Heart left ventricle (tissue), 13 donors: ENCODE data around the gene FNDC5.

Source experiments
- POLR2A ChIP-seq, 2 donors: fragments of 450-650 bp; IDR thresholded peaks; one replicate each; pipeline ENCODE4 v1.6.1; 2017; ENCODE audit warnings: antibody characterized with exemption in 2 of 2, mild to moderate bottlenecking in 2 of 2, moderate library complexity in 2 of 2
- TF ChIP-seq, protein P1 (sequence below), 12 donors: fragments of 200-600 bp; sonication (generic) in 4 of 12; IDR thresholded peaks; one replicate each; pipeline versions ENCODE4 v1.5.0 to v1.8.0; 2018 to 2022; ENCODE audit warnings: antibody characterized with exemption in 12 of 12, mild to moderate bottlenecking in 5 of 12
- donor health status: ischemic (EF 13 %, LVEDD 7.1; RV severe dilation, severe dysfunction).
- donor health status: DM: no; HTN: yes; CAD: no.
- donor health status: DM: no; HTN: no; CAD: no.
- donor health status: ischemic (EF 25% LVEDD 6.9; RV normal size, moderate dysfunction).
- donor health status: ischemic (EF 25% LVEDD 5.7; RV mildly dilated, moderate dysfunction).
- donor health status: ischemic (EF 35%, LVEDD 5.7; RV mildly dilated, moderate dysfunction).
- donor health status: nonischemic (EF 11% LVEDD 7.7; RV severe dilation, severe dysfunction).
- donor health status: DM: yes; HTN: yes; CAD: no.
- donor health status: PGD.
- donor health status: ischemic (EF 29% LVEDD 5.4; RV normal size, mild dysfunction).
- donor health status: nonischemic (EF 23%, LVEDD 6.1; RV moderate dilation, normal function).

DNA sequence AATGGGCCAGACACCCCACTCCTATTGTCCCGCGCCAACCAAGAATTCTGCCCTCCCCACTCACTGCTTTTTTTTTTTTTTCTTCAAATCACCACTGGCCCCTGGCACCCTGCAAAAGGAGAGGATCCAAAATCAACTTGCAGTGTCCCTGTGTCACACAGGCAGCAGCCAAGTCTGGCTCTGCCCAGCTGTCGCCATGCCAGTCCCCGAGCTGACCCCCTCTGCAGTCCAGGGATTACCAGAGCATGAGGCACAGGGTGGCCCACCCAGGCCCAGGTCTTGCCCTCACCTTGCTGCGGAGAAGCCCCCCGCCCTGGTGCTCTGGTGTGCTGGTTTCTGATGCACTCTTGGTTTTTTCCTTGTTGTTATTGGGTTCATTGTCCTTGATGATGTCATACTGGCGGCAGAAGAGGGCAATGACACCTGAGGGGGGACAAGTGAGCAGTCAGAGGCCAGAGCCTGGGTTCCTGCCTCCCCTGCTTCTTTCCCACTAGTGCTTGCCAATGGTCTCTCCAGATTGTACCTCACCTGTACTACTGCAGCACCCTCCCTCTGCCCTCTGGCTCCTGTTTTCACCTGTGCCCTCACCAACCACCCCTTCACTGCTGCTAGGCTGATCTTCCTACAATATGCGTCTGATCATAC lies 6.2 kb downstream of the FNDC5 start:
- TF ChIP-seq, protein P1, sequence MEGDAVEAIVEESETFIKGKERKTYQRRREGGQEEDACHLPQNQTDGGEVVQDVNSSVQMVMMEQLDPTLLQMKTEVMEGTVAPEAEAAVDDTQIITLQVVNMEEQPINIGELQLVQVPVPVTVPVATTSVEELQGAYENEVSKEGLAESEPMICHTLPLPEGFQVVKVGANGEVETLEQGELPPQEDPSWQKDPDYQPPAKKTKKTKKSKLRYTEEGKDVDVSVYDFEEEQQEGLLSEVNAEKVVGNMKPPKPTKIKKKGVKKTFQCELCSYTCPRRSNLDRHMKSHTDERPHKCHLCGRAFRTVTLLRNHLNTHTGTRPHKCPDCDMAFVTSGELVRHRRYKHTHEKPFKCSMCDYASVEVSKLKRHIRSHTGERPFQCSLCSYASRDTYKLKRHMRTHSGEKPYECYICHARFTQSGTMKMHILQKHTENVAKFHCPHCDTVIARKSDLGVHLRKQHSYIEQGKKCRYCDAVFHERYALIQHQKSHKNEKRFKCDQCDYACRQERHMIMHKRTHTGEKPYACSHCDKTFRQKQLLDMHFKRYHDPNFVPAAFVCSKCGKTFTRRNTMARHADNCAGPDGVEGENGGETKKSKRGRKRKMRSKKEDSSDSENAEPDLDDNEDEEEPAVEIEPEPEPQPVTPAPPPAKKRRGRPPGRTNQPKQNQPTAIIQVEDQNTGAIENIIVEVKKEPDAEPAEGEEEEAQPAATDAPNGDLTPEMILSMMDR (IDR thresholded peaks at IDR 0.05): no peak
- TF ChIP-seq POLR2A (IDR thresholded peaks at IDR 0.05): no peak
